C4-2B (cell line): Measurements from ENCODE around the gene PREX1.

Experiments
- ZFX ChIP-seq: fragments of 450-650 bp; IDR thresholded peaks from 2 replicates; pipeline ENCODE4 v1.6.1; 2017
- TF ChIP-seq, protein P1 (sequence below): fragments of 450-650 bp; conservative IDR thresholded peaks from 2 replicates; pipeline ENCODE4 v1.5.1; 2017; ENCODE audit warnings: mild to moderate bottlenecking

DNA sequence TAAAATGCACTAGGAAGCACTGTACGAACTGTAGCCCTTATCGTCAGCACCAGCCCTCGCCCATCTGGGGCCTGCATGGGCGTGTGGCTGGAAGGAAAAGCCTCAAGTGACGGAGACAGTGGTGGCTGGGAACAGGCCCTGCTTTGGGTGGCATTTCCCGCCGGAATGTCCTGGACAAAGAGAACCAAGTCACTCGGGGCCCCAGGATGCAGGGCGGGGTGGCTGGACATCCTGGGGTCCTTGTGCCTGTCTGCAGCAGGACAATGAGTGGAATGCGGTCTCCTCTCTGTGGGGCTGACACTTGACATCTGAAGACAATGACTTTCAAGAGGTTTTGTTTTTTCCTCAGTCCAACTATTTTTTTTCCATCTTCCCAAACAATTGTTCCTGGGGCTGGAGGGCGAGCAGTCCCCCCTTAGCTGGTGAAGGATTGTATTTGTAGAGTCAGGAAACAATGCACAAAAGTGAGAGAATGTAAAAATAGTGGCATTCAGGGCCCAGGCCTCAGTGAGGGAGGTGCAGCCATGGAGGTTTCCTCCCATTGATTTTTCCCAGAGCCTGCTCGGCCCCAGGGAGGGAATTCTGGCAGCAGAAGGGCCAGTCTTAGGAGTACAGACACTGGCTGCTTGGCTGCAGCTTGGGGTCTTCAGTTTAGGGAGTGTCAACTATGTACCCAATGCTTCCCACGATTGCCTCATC is 64.4 kb downstream of the PREX1 start:
- TF ChIP-seq, protein P1, sequence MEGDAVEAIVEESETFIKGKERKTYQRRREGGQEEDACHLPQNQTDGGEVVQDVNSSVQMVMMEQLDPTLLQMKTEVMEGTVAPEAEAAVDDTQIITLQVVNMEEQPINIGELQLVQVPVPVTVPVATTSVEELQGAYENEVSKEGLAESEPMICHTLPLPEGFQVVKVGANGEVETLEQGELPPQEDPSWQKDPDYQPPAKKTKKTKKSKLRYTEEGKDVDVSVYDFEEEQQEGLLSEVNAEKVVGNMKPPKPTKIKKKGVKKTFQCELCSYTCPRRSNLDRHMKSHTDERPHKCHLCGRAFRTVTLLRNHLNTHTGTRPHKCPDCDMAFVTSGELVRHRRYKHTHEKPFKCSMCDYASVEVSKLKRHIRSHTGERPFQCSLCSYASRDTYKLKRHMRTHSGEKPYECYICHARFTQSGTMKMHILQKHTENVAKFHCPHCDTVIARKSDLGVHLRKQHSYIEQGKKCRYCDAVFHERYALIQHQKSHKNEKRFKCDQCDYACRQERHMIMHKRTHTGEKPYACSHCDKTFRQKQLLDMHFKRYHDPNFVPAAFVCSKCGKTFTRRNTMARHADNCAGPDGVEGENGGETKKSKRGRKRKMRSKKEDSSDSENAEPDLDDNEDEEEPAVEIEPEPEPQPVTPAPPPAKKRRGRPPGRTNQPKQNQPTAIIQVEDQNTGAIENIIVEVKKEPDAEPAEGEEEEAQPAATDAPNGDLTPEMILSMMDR, result no peak
- no peak for TF ChIP-seq ZFX
